SHP77 treated with DMSO at 0.1 percent for 48 hours (cell line): ENCODE measurements around the gene LEFTY1.
A peak's percentile ranks its signal among the peaks of the same experiment; 100 is the strongest.
"Not testable (repeated sequence)": the region's sequence is repeated elsewhere in the genome, so short reads cannot be mapped to it uniquely, and the experiment has no call there.

Experiments used
- DNase-seq: peaks from one replicate; lab custom pipeline; 2025; lab: John Stamatoyannopoulos, UW

The LEFTY1 gene

GRCh38 chr1:225848030-225848955, 40.7 kb downstream of the LEFTY1 start:
- DNase-seq, result no peak

- no peak for DNase-seq
Observed at GRCh38 chr1:225847610-225848009, 41.3 kb downstream of the LEFTY1 start.

GRCh38 chr1:225846331-225847310, 42.3 kb downstream of the LEFTY1 start:
- DNase-seq, result no peak

- DNase-seq, result peak; percentile 20
Observed at GRCh38 chr1:225845571-225846259, 43.2 kb downstream of the LEFTY1 start.

- DNase-seq, result no peak
Observed at GRCh38 chr1:225845097-225845496, 43.8 kb downstream of the LEFTY1 start.

GRCh38 chr1:225844236-225845061, 44.5 kb downstream of the LEFTY1 start:
- DNase-seq, result no peak

GRCh38 chr1:225843426-225843795, 45.5 kb downstream of the LEFTY1 start:
- no peak for DNase-seq

GRCh38 chr1:225842788-225843425, 46.0 kb downstream of the LEFTY1 start:
- DNase-seq, result no peak

- DNase-seq, result no peak
Observed at GRCh38 chr1:225842074-225842473, 46.9 kb downstream of the LEFTY1 start.

GRCh38 chr1:225840713-225841112, 48.2 kb downstream of the LEFTY1 start:
- DNase-seq, result no peak

- DNase-seq, result no peak
Observed at GRCh38 chr1:225840223-225840610, 48.7 kb downstream of the LEFTY1 start.

GRCh38 chr1:225838793-225839192, 50.2 kb downstream of the LEFTY1 start:
- DNase-seq, result no peak

GRCh38 chr1:225836296-225836695, 52.6 kb downstream of the LEFTY1 start:
- DNase-seq, result not testable (repeated sequence)
